Neural cell (in vitro differentiated cells): ENCODE results near the gene LRSAM1. TPM values are rescaled to one million over a fixed set of nuclear protein-coding genes. Genes with fewer than 3 reads are reported as not detected.

ENCODE experiments used
- H2AFZ ChIP-seq: fragments of 200-600, 300-800 bp; sonication (generic), shearing (Covaris generic); 2 replicates; pipeline ENCODE4 v1.6.0; 2014; ENCODE audit warnings: low read depth, mild to moderate bottlenecking, antibody characterized with exemption, low read length, moderate library complexity
- H3F3A ChIP-seq: fragments of 200-600 bp; shearing (Covaris generic); 2 replicates; pipeline ENCODE4 v1.6.1; 2016; ENCODE audit warnings: mild to moderate bottlenecking, moderate library complexity, mixed read lengths, antibody characterized with exemption, low read length; ENCODE audit not compliant: insufficient read depth, poor library complexity, severe bottlenecking
- H3K27ac ChIP-seq: fragments of 200-600, 300-800 bp; sonication (generic), shearing (Covaris generic); 2 replicates; pipeline ENCODE4 v1.5.1; 2014; ENCODE audit warnings: mild to moderate bottlenecking, low read length, moderate library complexity
- H3K27me3 ChIP-seq: fragments of 300-800, 200-600 bp; sonication (generic), shearing (Covaris generic); 2 replicates; pipeline ENCODE4 v1.6.0; 2014; ENCODE audit warnings: mild to moderate bottlenecking, low read depth, low read length, moderate library complexity; ENCODE audit not compliant: insufficient read depth
- H3K36me3 ChIP-seq: fragments of 300-800, 200-600 bp; sonication (generic), shearing (Covaris generic); 2 replicates; pipeline ENCODE4 v1.5.1; 2014; ENCODE audit warnings: mild to moderate bottlenecking, antibody characterized with exemption, low read length, moderate library complexity; ENCODE audit not compliant: insufficient read depth
- H3K4me2 ChIP-seq: fragments of 300-800, 200-600 bp; sonication (generic), shearing (Covaris generic); 2 replicates; pipeline ENCODE4 v1.6.0; 2014; ENCODE audit warnings: mild to moderate bottlenecking, low read length
- H3K4me3 ChIP-seq: fragments of 300-800, 200-600 bp; sonication (generic), shearing (Covaris generic); 2 replicates; pipeline ENCODE4 v1.5.1; 2014; ENCODE audit warnings: mild to moderate bottlenecking, low read length, moderate library complexity
- H3K79me2 ChIP-seq: fragments of 200-600 bp; shearing (Covaris generic); replicated peaks from 2 replicates; pipeline ENCODE4 v1.6.0; 2014; ENCODE audit warnings: mild to moderate bottlenecking, low read length, moderate library complexity; ENCODE audit not compliant: insufficient read depth
- H3K9ac ChIP-seq: fragments of 300-800, 200-600 bp; sonication (generic), shearing (Covaris generic); 2 replicates; pipeline ENCODE4 v1.6.1; 2016; ENCODE audit warnings: mild to moderate bottlenecking, low read length, mixed read lengths
- H3K9me2 ChIP-seq: fragments of 200-600 bp; shearing (Covaris generic); 2 replicates; pipeline ENCODE4 v1.6.1; 2016; ENCODE audit warnings: mild to moderate bottlenecking, low read length, mixed read lengths; ENCODE audit not compliant: insufficient read depth
- H3K9me3 ChIP-seq: fragments of 200-600, 300-800 bp; sonication (generic), shearing (Covaris generic); 2 replicates; pipeline ENCODE4 v1.6.1; 2016; ENCODE audit warnings: mild to moderate bottlenecking, mixed run types, low read length, moderate library complexity, mixed read lengths
- H4K20me1 ChIP-seq: fragments of 200-600 bp; shearing (Covaris generic); 2 replicates; pipeline ENCODE4 v1.6.1; 2016; ENCODE audit warnings: mild to moderate bottlenecking, mixed run types; ENCODE audit not compliant: insufficient read depth
- EP300 ChIP-seq: fragments of 450-650 bp; conservative IDR thresholded peaks from 2 replicates; pipeline ENCODE4 v1.6.1; 2014; ENCODE audit warnings: antibody characterized with exemption, mild to moderate bottlenecking, moderate library complexity; ENCODE audit not compliant: poor library complexity, severe bottlenecking
- EZH2 ChIP-seq: fragments of 200-600, 300-800 bp; shearing (Covaris generic), sonication (generic); IDR thresholded peaks from 2 replicates; pipeline ENCODE4 v1.6.1; 2014; ENCODE audit warnings: antibody characterized with exemption, low read length, borderline replicate concordance, mild to moderate bottlenecking; ENCODE audit not compliant: insufficient read depth, poor library complexity, severe bottlenecking
- MXI1 ChIP-seq: fragments of 450-650 bp; conservative IDR thresholded peaks from 2 replicates; pipeline ENCODE4 v1.6.1; 2014; ENCODE audit warnings: antibody characterized with exemption, mild to moderate bottlenecking; ENCODE audit not compliant: poor library complexity, severe bottlenecking
- POLR2AphosphoS5 ChIP-seq: IDR thresholded peaks from 2 replicates; pipeline ENCODE4 v1.6.1; 2012
- RAD21 ChIP-seq: fragments of 450-650 bp; conservative IDR thresholded peaks from 2 replicates; pipeline ENCODE4 v1.6.1; 2014; ENCODE audit warnings: antibody characterized with exemption, mild to moderate bottlenecking, moderate library complexity
- SMC3 ChIP-seq: fragments of 450-650 bp; conservative IDR thresholded peaks from 2 replicates; pipeline ENCODE4 v1.6.1; 2014; ENCODE audit warnings: antibody characterized with exemption, mild to moderate bottlenecking, moderate library complexity; ENCODE audit not compliant: poor library complexity
- TAF1 ChIP-seq: IDR thresholded peaks from 2 replicates; pipeline ENCODE4 v1.6.1; 2012; ENCODE audit warnings: low read depth
- polyA plus RNA-seq: library from polyadenylated mRNA; depleted of rRNA; stranded (reverse); fragments of >200 nt; gene quantifications from 2 replicates; pipeline ENCODE4 v1.2.3, GENCODE V29; 2014
- TF ChIP-seq, protein P1 (sequence below): fragments of 450-650 bp; IDR thresholded peaks from 2 replicates; pipeline ENCODE4 v1.5.1; 2014; ENCODE audit warnings: antibody characterized with exemption, mild to moderate bottlenecking, moderate library complexity; ENCODE audit not compliant: poor library complexity, severe bottlenecking
- TF ChIP-seq, protein P2 (sequence below): IDR thresholded peaks from 2 replicates; pipeline ENCODE4 v1.6.1; 2012; ENCODE audit warnings: borderline replicate concordance

Gene LRSAM1
- polyA plus RNA-seq, 1 donor from 2014 or later: 21.6 TPM

DNA sequence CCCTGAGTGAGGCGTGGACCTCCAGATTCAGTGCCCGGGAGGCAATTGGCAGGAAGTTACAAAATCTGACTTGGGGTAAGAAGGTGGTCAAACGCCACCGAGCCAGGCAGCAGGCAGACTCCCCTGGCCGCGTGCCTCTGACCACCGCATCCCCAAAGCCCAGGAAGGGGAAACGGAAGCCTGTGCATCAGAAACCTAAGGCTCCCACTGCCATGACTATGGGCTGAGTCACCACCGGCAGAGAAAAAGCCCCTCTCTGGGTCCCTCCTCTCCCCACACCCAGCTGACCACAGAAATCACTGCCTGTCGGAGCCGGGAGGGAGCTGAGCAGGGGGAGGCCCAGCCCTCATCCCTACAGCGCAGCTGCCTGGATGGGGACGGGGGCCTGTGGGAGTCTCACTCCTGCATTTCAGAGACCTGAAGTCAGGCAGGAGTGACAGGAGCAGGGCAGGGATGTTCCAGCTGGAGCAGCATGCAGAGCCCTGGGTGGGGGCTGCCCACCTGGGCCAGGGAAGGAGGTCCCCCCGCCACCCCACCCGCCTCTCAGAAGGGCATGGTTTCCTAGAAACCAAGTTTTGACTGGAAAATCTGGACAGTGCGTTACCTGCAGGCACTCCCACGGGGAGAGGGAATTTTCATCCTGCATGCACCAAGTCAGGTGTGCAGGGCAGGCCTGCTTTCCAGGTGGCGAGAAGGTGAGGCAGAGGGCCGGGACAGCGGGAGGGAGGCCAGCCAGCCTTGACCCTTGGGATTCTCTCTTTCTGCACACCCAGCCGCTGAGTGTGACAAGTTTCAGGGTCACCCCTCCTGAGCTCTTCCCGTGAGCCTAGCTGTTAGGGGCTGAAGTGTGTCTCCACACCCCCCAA, 68.2 kb downstream of the LRSAM1 start:
- Histone ChIP-seq H4K20me1 (no peaks in the 10 kb centered on the region), H3K79me2 (no peaks in the 10 kb centered on the region), H3K27me3 (no peaks in the 10 kb centered on the region), H3K27ac (no peak overlapping the region), H2AFZ (no peak overlapping the region), H3F3A (no peaks in the 10 kb centered on the region), H3K9me2 (no peaks in the 10 kb centered on the region), H3K9me3 (peaks cover 5% of the 10 kb centered on the region), H3K4me2 (no peak overlapping the region), H3K4me3 (no peak overlapping the region), H3K9ac (no peak overlapping the region), H3K36me3 (peaks cover 10% of the 10 kb centered on the region)
- TF ChIP-seq MXI1: no peak
- no peak for TF ChIP-seq EP300
- TF ChIP-seq RAD21: no peak
- no peak for TF ChIP-seq EZH2
- TF ChIP-seq, protein P1, sequence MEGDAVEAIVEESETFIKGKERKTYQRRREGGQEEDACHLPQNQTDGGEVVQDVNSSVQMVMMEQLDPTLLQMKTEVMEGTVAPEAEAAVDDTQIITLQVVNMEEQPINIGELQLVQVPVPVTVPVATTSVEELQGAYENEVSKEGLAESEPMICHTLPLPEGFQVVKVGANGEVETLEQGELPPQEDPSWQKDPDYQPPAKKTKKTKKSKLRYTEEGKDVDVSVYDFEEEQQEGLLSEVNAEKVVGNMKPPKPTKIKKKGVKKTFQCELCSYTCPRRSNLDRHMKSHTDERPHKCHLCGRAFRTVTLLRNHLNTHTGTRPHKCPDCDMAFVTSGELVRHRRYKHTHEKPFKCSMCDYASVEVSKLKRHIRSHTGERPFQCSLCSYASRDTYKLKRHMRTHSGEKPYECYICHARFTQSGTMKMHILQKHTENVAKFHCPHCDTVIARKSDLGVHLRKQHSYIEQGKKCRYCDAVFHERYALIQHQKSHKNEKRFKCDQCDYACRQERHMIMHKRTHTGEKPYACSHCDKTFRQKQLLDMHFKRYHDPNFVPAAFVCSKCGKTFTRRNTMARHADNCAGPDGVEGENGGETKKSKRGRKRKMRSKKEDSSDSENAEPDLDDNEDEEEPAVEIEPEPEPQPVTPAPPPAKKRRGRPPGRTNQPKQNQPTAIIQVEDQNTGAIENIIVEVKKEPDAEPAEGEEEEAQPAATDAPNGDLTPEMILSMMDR: no peak
- TF ChIP-seq SMC3: no peak
- no peak for TF ChIP-seq POLR2AphosphoS5
- TF ChIP-seq, protein P2, sequence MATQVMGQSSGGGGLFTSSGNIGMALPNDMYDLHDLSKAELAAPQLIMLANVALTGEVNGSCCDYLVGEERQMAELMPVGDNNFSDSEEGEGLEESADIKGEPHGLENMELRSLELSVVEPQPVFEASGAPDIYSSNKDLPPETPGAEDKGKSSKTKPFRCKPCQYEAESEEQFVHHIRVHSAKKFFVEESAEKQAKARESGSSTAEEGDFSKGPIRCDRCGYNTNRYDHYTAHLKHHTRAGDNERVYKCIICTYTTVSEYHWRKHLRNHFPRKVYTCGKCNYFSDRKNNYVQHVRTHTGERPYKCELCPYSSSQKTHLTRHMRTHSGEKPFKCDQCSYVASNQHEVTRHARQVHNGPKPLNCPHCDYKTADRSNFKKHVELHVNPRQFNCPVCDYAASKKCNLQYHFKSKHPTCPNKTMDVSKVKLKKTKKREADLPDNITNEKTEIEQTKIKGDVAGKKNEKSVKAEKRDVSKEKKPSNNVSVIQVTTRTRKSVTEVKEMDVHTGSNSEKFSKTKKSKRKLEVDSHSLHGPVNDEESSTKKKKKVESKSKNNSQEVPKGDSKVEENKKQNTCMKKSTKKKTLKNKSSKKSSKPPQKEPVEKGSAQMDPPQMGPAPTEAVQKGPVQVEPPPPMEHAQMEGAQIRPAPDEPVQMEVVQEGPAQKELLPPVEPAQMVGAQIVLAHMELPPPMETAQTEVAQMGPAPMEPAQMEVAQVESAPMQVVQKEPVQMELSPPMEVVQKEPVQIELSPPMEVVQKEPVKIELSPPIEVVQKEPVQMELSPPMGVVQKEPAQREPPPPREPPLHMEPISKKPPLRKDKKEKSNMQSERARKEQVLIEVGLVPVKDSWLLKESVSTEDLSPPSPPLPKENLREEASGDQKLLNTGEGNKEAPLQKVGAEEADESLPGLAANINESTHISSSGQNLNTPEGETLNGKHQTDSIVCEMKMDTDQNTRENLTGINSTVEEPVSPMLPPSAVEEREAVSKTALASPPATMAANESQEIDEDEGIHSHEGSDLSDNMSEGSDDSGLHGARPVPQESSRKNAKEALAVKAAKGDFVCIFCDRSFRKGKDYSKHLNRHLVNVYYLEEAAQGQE: no peak
- TF ChIP-seq TAF1: no peak

DNA sequence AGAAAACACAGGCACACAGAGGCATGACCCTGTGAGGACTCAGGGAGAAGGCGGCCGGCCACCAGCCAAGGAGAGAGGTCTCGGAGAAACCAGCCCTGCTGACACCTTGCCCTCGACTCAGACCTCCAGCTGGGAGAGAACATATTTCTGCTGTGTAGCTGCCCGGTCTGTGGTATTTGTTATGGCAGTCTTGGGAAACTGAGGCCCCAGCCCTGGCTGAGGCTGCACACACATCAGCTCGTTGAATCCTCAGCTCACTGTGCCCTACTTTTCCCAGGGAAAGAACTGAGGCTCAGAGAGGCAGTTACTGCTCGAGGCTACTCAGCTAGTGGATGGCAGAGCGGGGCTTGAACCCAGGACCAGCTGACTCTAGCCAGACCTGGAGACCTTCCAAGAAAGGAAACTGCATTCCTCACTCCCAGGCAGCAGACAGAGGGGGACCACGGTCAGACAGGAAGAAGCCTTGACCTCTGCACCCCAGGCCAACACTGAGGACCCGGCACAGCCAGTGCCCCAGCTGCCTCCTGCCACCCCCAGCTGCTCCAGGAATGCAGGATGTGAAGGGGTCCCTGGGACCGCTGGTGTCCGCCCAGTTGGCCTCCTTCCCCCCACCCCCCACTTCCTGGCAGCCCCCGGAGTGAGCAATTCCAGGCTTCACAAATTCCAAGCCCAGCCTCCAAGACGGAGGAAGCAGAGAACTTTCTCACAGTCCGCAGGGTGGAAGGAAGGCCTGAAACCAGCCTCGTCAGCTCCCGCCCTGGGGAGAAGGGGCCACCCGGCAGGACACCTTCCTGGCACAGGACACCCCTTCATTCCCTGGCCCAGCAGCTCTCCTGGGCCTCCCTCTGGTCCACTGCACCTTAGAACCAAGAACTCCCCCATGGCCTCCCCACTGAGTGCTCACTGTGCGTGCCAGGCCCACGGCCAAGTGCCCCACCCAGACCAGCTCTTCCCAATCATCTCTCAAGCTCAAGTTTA, 69.9 kb downstream of the LRSAM1 start:
- H3K9ac ChIP-seq: no peak overlapping the region
- H3K36me3 ChIP-seq: peaks cover 16% of the 10 kb centered on the region
- H3F3A ChIP-seq: no peaks in the 10 kb centered on the region
- peaks cover 5% of the 10 kb centered on the region for H3K9me3 ChIP-seq
- H4K20me1 ChIP-seq: no peaks in the 10 kb centered on the region
- H3K79me2 ChIP-seq: no peaks in the 10 kb centered on the region
- no peak overlapping the region for H2AFZ ChIP-seq
- H3K4me2 ChIP-seq: no peak overlapping the region
- no peak overlapping the region for H3K4me3 ChIP-seq
- H3K27me3 ChIP-seq: no peaks in the 10 kb centered on the region
- TF ChIP-seq, protein P2: no peak
- no peak for TF ChIP-seq EP300
- TF ChIP-seq MXI1: no peak
- TF ChIP-seq POLR2AphosphoS5: no peak
- TF ChIP-seq, protein P1: no peak
- TF ChIP-seq SMC3: no peak
- no peak for TF ChIP-seq EZH2
- no peak for TF ChIP-seq TAF1
- TF ChIP-seq RAD21: no peak
- no peaks in the 10 kb centered on the region for H3K9me2 ChIP-seq
- H3K27ac ChIP-seq: no peak overlapping the region
